ENCODE measurements around the gene MRPL48.

DNA sequence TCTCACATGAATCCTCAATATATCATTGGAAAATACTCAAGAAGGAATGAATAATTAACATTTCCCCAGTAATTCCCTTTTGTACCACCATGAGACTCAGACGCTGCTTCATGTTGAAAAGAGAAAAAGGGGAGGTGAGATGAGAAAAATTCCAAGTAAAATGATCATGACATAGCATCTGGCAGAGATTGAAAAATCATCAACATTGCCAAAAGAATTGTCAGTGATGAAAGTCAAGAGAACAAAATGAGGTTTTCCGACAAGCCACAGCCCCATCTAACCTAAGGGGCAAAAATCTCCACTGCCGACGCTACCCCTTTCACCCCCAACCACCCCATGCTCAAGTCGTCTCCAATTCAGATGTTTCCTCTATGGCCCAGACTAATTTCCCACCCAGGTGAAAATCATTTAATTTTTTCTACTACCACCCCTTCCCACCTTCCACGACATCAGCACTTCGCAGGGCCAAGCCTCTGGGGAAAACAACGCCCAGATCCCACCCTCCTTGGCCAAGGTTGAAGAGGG, 28.0 kb upstream of the MRPL48 start:
- TF ChIP-seq, protein P1, sequence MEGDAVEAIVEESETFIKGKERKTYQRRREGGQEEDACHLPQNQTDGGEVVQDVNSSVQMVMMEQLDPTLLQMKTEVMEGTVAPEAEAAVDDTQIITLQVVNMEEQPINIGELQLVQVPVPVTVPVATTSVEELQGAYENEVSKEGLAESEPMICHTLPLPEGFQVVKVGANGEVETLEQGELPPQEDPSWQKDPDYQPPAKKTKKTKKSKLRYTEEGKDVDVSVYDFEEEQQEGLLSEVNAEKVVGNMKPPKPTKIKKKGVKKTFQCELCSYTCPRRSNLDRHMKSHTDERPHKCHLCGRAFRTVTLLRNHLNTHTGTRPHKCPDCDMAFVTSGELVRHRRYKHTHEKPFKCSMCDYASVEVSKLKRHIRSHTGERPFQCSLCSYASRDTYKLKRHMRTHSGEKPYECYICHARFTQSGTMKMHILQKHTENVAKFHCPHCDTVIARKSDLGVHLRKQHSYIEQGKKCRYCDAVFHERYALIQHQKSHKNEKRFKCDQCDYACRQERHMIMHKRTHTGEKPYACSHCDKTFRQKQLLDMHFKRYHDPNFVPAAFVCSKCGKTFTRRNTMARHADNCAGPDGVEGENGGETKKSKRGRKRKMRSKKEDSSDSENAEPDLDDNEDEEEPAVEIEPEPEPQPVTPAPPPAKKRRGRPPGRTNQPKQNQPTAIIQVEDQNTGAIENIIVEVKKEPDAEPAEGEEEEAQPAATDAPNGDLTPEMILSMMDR (IDR thresholded peaks at IDR 0.05), result no peak
- TF ChIP-seq ZFX (IDR thresholded peaks at IDR 0.05; ENCODE audit: borderline replicate concordance), result no peak

Data from 22Rv1 (cell line).